H1 (cell line): ENCODE data around the gene DCLK1. TPM values are rescaled to one million over a fixed set of nuclear protein-coding genes. Genes with fewer than 3 reads are reported as not detected.

Source experiments
- CTCF ChIA-PET: fragments of 300-600 bp; sonication (Branson Sonifier 250); formaldehyde crosslinking; loops from one replicate; lab custom pipeline; 2021; ENCODE audit not compliant: partially characterized antibody; lab: Charles Lee
- POLR2A ChIA-PET: fragments of 300-600 bp; sonication (Branson Sonifier 250); formaldehyde crosslinking; loops from one replicate; lab custom pipeline; 2021; ENCODE audit warnings: inconsistent platforms; ENCODE audit not compliant: partially characterized antibody; lab: Charles Lee
- DNase-seq, 2 experiments: peaks; one replicate each; pipeline versions ENCODE4 v3.0.0 to v3.0.0-alpha.2; 2010 to 2022; ENCODE audit warnings: low spot score in 2 of 2, low read depth in 1 of 2, mixed read lengths in 1 of 2
- FAIRE-seq: peaks from 2 replicates; lab custom pipeline; 2011; peaks lifted over from hg19 to GRCh38; lab: Jason Lieb, UNC
- H2AFZ ChIP-seq: 2 replicates; pipeline ENCODE4 v1.8.1; 2012; ENCODE audit warnings: low read length, inconsistent platforms
- H2AK5ac ChIP-seq: 2 replicates; pipeline ENCODE4 v1.6.1; 2013; ENCODE audit warnings: low read depth, low read length
- H2BK120ac ChIP-seq: replicated peaks from 2 replicates; pipeline ENCODE3; 2013; ENCODE audit warnings: low read depth, low read length, inconsistent platforms
- H2BK12ac ChIP-seq: 2 replicates; pipeline ENCODE4 v1.6.1; 2013; ENCODE audit warnings: low read depth, low read length
- H2BK15ac ChIP-seq: 2 replicates; pipeline ENCODE4 v1.6.1; 2013; ENCODE audit warnings: low read length
- H2BK20ac ChIP-seq: 2 replicates; pipeline ENCODE4 v1.6.1; 2013; ENCODE audit warnings: low read length
- H2BK5ac ChIP-seq: 2 replicates; pipeline ENCODE4 v1.6.1; 2013; ENCODE audit warnings: low read depth, low read length
- H3K14ac ChIP-seq: 2 replicates; pipeline ENCODE4 v1.6.1; 2013; ENCODE audit warnings: inconsistent platforms; ENCODE audit not compliant: insufficient read length
- H3K18ac ChIP-seq: 2 replicates; pipeline ENCODE4 v1.6.1; 2013; ENCODE audit warnings: low read length; ENCODE audit errors: extremely low read depth
- H3K23ac ChIP-seq: 2 replicates; pipeline ENCODE4 v1.6.1; 2013; ENCODE audit warnings: inconsistent platforms; ENCODE audit not compliant: insufficient read length
- H3K23me2 ChIP-seq: 2 replicates; pipeline ENCODE4 v1.6.1; 2013; ENCODE audit warnings: low read depth, low read length
- H3K27ac ChIP-seq: 2 replicates; pipeline ENCODE4 v1.6.1; 2011; ENCODE audit warnings: low read depth, low read length, inconsistent platforms
- H3K27me3 ChIP-seq, 4 experiments: replicated peaks in 1 of 4; 1 replicate in 1 of 4; 2 replicates in 3 of 4; pipeline versions ENCODE4 v1.6.1 to v1.8.1; 2011 to 2013; ENCODE audit warnings: low read length in 3 of 4, mild to moderate bottlenecking in 3 of 4, inconsistent platforms in 2 of 4, mixed read lengths in 2 of 4, moderate library complexity in 1 of 4; ENCODE audit not compliant: control insufficient read depth in 3 of 4, insufficient read depth in 3 of 4; ENCODE audit errors: extremely low read depth in 1 of 4
- H3K36me3 ChIP-seq, 4 experiments: 2 replicates each; pipeline versions ENCODE4 v1.6.1 to v1.8.1; 2011 to 2013; ENCODE audit warnings: mild to moderate bottlenecking in 4 of 4, low read length in 3 of 4, moderate library complexity in 2 of 4, control low read depth in 1 of 4, inconsistent platforms in 1 of 4; ENCODE audit not compliant: insufficient read depth in 4 of 4, control insufficient read depth in 2 of 4
- H3K4ac ChIP-seq: replicated peaks from 2 replicates; pipeline ENCODE3; 2013; ENCODE audit warnings: low read length, low read depth, mixed read lengths, inconsistent platforms; ENCODE audit not compliant: insufficient read length
- H3K4me1 ChIP-seq, 4 experiments: replicated peaks in 1 of 4; 1 replicate in 1 of 4; 2 replicates in 3 of 4; pipeline versions ENCODE4 v1.6.1 to v1.8.1; 2011 to 2013; ENCODE audit warnings: low read length in 3 of 4, inconsistent platforms in 2 of 4, mixed read lengths in 1 of 4; ENCODE audit not compliant: insufficient read depth in 4 of 4, control insufficient read depth in 3 of 4
- H3K4me2 ChIP-seq, 2 experiments: 2 replicates each; pipeline versions ENCODE4 v1.6.1 to v1.8.1; 2011 to 2013; ENCODE audit warnings: low read depth in 2 of 2, low read length in 2 of 2, control low read depth in 1 of 2, inconsistent platforms in 1 of 2, mild to moderate bottlenecking in 1 of 2; ENCODE audit not compliant: insufficient read depth in 1 of 2
- H3K4me3 ChIP-seq, 4 experiments: fragments of 200-600, 300-600 bp in 1 of 4; sonication (generic), shearing (Covaris generic), sonication (Bioruptor Twin) in 1 of 4; 2 replicates each; pipeline versions ENCODE4 v1.5.1 to v1.8.1; 2011 to 2016; ENCODE audit warnings: low read length in 4 of 4, low read depth in 3 of 4, control low read depth in 2 of 4, inconsistent platforms in 2 of 4, mild to moderate bottlenecking in 2 of 4, mixed read lengths in 1 of 4, moderate library complexity in 1 of 4; ENCODE audit not compliant: insufficient read depth in 2 of 4; ENCODE audit errors: extremely low read depth in 1 of 4
- H3K56ac ChIP-seq: replicated peaks from 2 replicates; pipeline ENCODE3; 2013; ENCODE audit warnings: low read depth, mild to moderate bottlenecking, mixed read lengths, low read length, inconsistent platforms; ENCODE audit not compliant: insufficient read length
- H3K79me1 ChIP-seq: 2 replicates; pipeline ENCODE4 v1.6.1; 2013; ENCODE audit warnings: low read depth, low read length, control low read depth
- H3K79me2 ChIP-seq, 2 experiments: 2 replicates each; pipeline versions ENCODE4 v1.6.1 to v1.8.1; 2012 to 2013; ENCODE audit warnings: low read length in 2 of 2, mild to moderate bottlenecking in 2 of 2, inconsistent platforms in 1 of 2; ENCODE audit not compliant: insufficient read depth in 2 of 2, control insufficient read depth in 1 of 2
- H3K9ac ChIP-seq, 4 experiments: replicated peaks in 1 of 4; 1 replicate in 1 of 4; 2 replicates in 3 of 4; pipeline versions ENCODE4 v1.6.1 to v1.8.1; 2011 to 2013; ENCODE audit warnings: low read depth in 3 of 4, low read length in 3 of 4, control low read depth in 2 of 4, mild to moderate bottlenecking in 2 of 4, moderate library complexity in 2 of 4, inconsistent platforms in 1 of 4; ENCODE audit errors: extremely low read depth in 1 of 4
- H3K9me3 ChIP-seq, 2 experiments: 2 replicates each; pipeline versions ENCODE4 v1.6.1 to v1.8.1; 2012 to 2013; ENCODE audit warnings: mild to moderate bottlenecking in 2 of 2, moderate library complexity in 2 of 2, control low read depth in 1 of 2, inconsistent platforms in 1 of 2, low read depth in 1 of 2, low read length in 1 of 2, mixed read lengths in 1 of 2; ENCODE audit not compliant: insufficient read depth in 2 of 2
- H4K20me1 ChIP-seq, 2 experiments: replicated peaks in 1 of 2; 2 replicates each; pipeline versions ENCODE3 to v1.8.1; 2011 to 2013; ENCODE audit warnings: inconsistent platforms in 2 of 2, low read length in 2 of 2, mild to moderate bottlenecking in 1 of 2; ENCODE audit not compliant: insufficient read depth in 2 of 2, control insufficient read depth in 1 of 2
- H4K5ac ChIP-seq: 2 replicates; pipeline ENCODE4 v1.6.1; 2013; ENCODE audit warnings: low read length, low read depth, mixed read lengths, inconsistent platforms; ENCODE audit not compliant: insufficient read length
- H4K8ac ChIP-seq: 2 replicates; pipeline ENCODE4 v1.8.0; 2013; ENCODE audit warnings: mild to moderate bottlenecking, moderate library complexity, low read length, inconsistent platforms; ENCODE audit not compliant: insufficient read depth; ENCODE audit errors: extremely low read depth
- H4K91ac ChIP-seq: replicated peaks from 2 replicates; pipeline ENCODE3; 2013; ENCODE audit warnings: low read length, mixed read lengths, inconsistent platforms; ENCODE audit not compliant: insufficient read length
- CHD1 ChIP-seq: IDR thresholded peaks from 2 replicates; pipeline ENCODE4 v1.6.1; 2012; ENCODE audit warnings: low read depth, low read length, improper control_type of control experiment
- MAX ChIP-seq: IDR thresholded peaks from 2 replicates; pipeline ENCODE4 v1.6.1; 2012; ENCODE audit warnings: inconsistent platforms
- polyA plus RNA-seq, 7 experiments: library from polyadenylated mRNA; depleted of rRNA in 3 of 7; stranded (reverse) in 5 of 7; unstranded in 2 of 7; fragments of >200 nt in 5 of 7; fragments of 200-250 nt in 2 of 7; gene quantifications; 1 replicate in 5 of 7; 2 replicates in 1 of 7; 4 replicates in 1 of 7; pipeline versions ENCODE4 v1.2.1 to v1.2.3, GENCODE V29; 2011 to 2013; ENCODE audit warnings: missing spikeins in 2 of 7, mixed read lengths in 2 of 7
- total RNA-seq: library from RNA; stranded (reverse); fragmentation: NEBNext Ultra II Directional; extraction: Animal tissue kit (Norgen Biotek cat#: 25700); gene quantifications from 2 replicates; pipeline ENCODE4 v1.2.1, GENCODE V29; 2021

DCLK1 gene
- total and polyA plus RNA-seq, 2 of the 8 experiments (the other 6 are each of a cell fraction or from before 2014, with no cell fraction given): 22.8 to 41.0 TPM

- no peak overlapping the region for H3K4ac ChIP-seq
- H4K5ac ChIP-seq: no peak overlapping the region
- no peak overlapping the region for H3K27ac ChIP-seq
- FAIRE-seq (peak; percentile 78), DNase-seq (no peak)
- no peak overlapping the region for H4K91ac ChIP-seq
- H3K14ac ChIP-seq: no peak overlapping the region
- H2AK5ac ChIP-seq: no peak overlapping the region
- H3K23me2 ChIP-seq: no peaks in the 10 kb centered on the region
- no peaks in the 10 kb centered on the region for H3K79me1 ChIP-seq
- no peak overlapping the region for H2BK15ac ChIP-seq
- H2BK12ac ChIP-seq: no peak overlapping the region
- H3K4me2 ChIP-seq: no peak overlapping the region; a peak in 1 of 4 replicates
- H2AFZ ChIP-seq: no peak overlapping the region
- H3K9me3 ChIP-seq: no peaks in the 10 kb centered on the region
- H3K36me3 ChIP-seq: no peaks in the 10 kb centered on the region
- peaks cover 0 to 4% (median 0%) of the 10 kb centered on the region in 4 experiments; a peak in 1 of 7 replicates for H3K4me1 ChIP-seq
- POLR2A ChIA-PET: interaction anchor here (1.7 kb wide), 1 partner anchor 12 kb away, joined by 4 read pairs; no protein-coding TSS in a partner anchor
- H3K9ac ChIP-seq: no peak overlapping the region
- no peak overlapping the region for H3K18ac ChIP-seq
- CTCF ChIA-PET: no interaction called here
- H4K8ac ChIP-seq: no peak overlapping the region
- H3K23ac ChIP-seq: no peak overlapping the region
- TF ChIP-seq CHD1: no peak
- TF ChIP-seq MAX: peak; percentile 57
- H3K27me3 ChIP-seq: no peaks in the 10 kb centered on the region
- H3K79me2 ChIP-seq: no peaks in the 10 kb centered on the region
- no peaks in the 10 kb centered on the region for H4K20me1 ChIP-seq
- H3K4me3 ChIP-seq: no peak overlapping the region
- H2BK5ac ChIP-seq: no peak overlapping the region
- H3K56ac ChIP-seq: no peak overlapping the region
- no peak overlapping the region for H2BK20ac ChIP-seq
- no peak overlapping the region for H2BK120ac ChIP-seq
These were observed 11.6 kb upstream of the DCLK1 start for GRCh38 chr13:36142735-36143134.
